Activated naive CD8-positive, alpha-beta T cell treated with anti-CD3 and anti-CD28 coated beads, Interleukin-2, amount 10 ng/mL, durations not matched to agents 7 days and 5 days (primary cell): ENCODE measurements around the gene SPIRE2. TPM values are rescaled to one million over a fixed set of nuclear protein-coding genes. Genes with fewer than 3 reads are reported as not detected.
"Not testable (repeated sequence)": the region's sequence is repeated elsewhere in the genome, so short reads cannot be mapped to it uniquely, and the experiment has no call there.

Experiments used
- ATAC-seq: fragments of 150-1000 bp; cut with Tn5 transposase; one replicate; pipeline ENCODE4 v1.10.0; 2021; ENCODE audit warnings: low read depth, moderate library complexity
- POLR2A ChIA-PET: fragments of 350-600 bp; sonication (Branson Sonifier 250); formaldehyde crosslinking; loops from one replicate; lab custom pipeline; 2021; ENCODE audit warnings: antibody characterized with exemption; lab: Charles Lee
- DNase-seq: peaks from one replicate; pipeline ENCODE4 v3.0.0; 2021
- H3K27ac Mint-ChIP-seq: one replicate; pipeline ENCODE4 v1.8.0; 2022; ENCODE audit warnings: mild to moderate bottlenecking, mixed read lengths
- H3K27me3 Mint-ChIP-seq: one replicate; pipeline ENCODE4 v1.8.0; 2022; ENCODE audit warnings: mild to moderate bottlenecking, moderate library complexity, mixed read lengths
- H3K36me3 Mint-ChIP-seq: one replicate; pipeline ENCODE4 v1.8.0; 2021; ENCODE audit warnings: mild to moderate bottlenecking, mixed read lengths
- H3K4me1 Mint-ChIP-seq: one replicate; pipeline ENCODE4 v1.8.0; 2021; ENCODE audit warnings: mixed read lengths
- H3K4me3 Mint-ChIP-seq: one replicate; pipeline ENCODE4 v1.8.0; 2022; ENCODE audit warnings: mild to moderate bottlenecking, moderate library complexity, mixed read lengths
- H3K9me3 Mint-ChIP-seq: one replicate; pipeline ENCODE4 v1.8.0; 2021; ENCODE audit warnings: mixed read lengths
- total RNA-seq, 2 experiments: library from RNA; stranded (reverse); gene quantifications; one replicate each; pipeline ENCODE4 v1.2.3, GENCODE V29; 2021

Gene SPIRE2
- total RNA-seq, 2 experiments from 2014 or later = 1.5 to 1.8 TPM

DNA sequence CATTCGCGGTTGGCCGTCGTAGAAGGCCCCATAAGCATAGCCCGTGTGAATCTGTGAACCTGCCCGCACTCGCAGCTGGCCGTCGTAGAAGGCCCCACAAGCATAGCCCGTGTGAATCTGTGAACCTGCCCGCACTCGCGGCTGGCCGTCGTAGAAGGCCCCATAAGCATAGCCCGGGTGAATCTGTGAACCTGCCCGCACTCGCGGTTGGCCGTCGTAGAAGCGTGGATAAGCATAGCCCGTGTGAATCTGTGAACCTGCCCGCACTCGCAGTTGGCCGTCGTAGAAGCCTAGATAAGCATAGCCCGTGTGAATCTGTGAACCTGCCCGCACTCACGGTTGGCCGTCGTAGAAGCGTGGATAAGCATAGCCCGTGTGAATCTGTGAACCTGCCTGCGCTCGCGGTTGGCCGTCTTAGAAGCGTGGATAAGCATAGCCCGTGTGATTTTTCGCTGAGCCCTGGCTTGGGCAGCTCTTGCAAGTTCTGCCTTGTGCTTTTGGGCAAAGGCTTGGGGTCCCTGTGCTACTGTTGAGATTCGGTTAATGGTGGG is 6.6 kb downstream of the SPIRE2 start:
- POLR2A ChIA-PET, DNase-seq, H3K4me3 Mint-ChIP-seq, H3K36me3 Mint-ChIP-seq, H3K27ac Mint-ChIP-seq, ATAC-seq: not testable (repeated sequence)
- peaks cover 14% of the 10 kb centered on the region for H3K9me3 Mint-ChIP-seq
- peaks cover 12% of the 10 kb centered on the region for H3K4me1 Mint-ChIP-seq
- peaks cover 28% of the 10 kb centered on the region for H3K27me3 Mint-ChIP-seq

DNA sequence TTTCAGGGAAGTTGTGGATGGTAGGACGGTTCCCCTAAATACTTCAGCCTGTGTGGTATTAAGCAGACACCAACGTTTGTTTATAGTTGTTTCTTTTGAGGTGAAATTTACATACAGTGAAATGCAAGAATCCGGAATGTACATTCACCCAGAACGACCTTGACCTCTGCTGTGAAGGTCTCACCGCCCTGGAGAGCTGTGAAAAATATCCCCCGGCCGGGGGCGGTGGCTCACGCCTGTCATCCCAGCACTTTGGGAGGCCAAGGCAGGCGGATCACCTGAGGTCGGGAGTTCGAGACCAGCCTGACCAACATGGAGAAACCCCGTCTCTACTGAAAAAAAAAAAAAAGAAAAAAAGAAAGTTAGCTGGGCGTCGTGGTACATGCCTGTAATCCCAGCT is 8.2 kb downstream of the SPIRE2 start:
- ATAC-seq, POLR2A ChIA-PET, H3K27ac Mint-ChIP-seq, H3K36me3 Mint-ChIP-seq, H3K4me3 Mint-ChIP-seq, DNase-seq: not testable (repeated sequence)
- H3K9me3 Mint-ChIP-seq = peaks cover 14% of the 10 kb centered on the region
- H3K27me3 Mint-ChIP-seq = peaks cover 23% of the 10 kb centered on the region
- peaks cover 19% of the 10 kb centered on the region for H3K4me1 Mint-ChIP-seq

DNA sequence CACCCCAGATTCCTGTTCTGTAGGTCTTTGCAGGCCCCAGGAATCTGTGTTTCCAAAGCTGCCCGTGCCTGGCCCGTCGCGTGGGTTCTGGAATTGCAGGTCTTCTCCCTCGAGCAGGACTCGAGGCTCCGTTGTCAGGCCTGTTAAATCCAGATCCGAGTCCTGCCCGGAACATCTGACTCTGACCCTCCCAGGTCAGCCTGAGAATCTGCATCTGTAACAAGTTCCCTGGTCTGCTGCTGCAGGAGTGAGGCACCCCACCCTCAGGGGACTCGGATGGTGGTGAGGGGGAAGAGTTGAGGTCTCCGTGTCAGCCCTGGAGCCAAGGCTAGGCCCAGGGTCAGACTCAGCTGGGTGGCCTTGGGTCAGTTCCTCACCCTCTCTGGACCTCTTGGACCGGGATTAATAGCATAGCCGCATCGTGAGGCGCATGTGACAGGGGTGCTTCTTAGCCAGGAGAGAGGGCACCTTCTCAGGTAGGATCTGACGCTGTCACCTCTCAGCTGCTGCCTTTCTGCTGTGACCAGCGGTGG is 8.8 kb downstream of the SPIRE2 start:
- Mint-ChIP-seq H3K9me3 (peaks cover 14% of the 10 kb centered on the region), H3K4me1 (peaks cover 19% of the 10 kb centered on the region), H3K36me3 (no peaks in the 10 kb centered on the region), H3K27me3 (peaks cover 20% of the 10 kb centered on the region), H3K4me3 (peak overlapping the region; percentile 73), H3K27ac (no peak overlapping the region)
- POLR2A ChIA-PET = interaction anchor here (0.6 to 1.0 kb wide), 7 partner anchors 9 to 137 kb away, joined by 3 read pairs; partner anchors contain the start of gene TCF25
- DNase-seq (no peak), ATAC-seq (no peak)

DNA sequence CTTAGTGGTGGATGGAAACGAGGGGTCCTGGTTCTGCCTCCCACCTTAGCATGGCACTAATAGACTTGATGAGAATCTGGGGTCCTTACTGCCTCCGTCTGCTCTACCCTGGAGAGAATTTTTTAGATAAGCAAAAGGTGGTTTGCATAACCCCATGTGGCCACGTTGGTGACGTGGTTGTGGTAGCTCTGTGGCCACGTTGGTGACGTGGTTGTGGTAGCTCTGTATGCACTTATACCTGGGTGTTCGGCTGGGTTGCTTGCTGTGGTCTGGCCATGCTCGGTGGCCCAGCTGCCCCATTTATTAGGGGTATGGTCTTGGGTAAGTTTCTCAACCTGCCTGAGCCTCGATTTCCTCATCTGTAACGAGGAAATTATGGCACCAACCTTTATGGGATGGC is 13.0 kb downstream of the SPIRE2 start:
- peak; percentile 55 for ATAC-seq
- Mint-ChIP-seq H3K27me3 (peaks cover 32% of the 10 kb centered on the region), H3K9me3 (no peaks in the 10 kb centered on the region), H3K4me3 (peak overlapping the region; percentile 54), H3K36me3 (no peaks in the 10 kb centered on the region), H3K27ac (peak overlapping the region; percentile 81), H3K4me1 (peaks cover 29% of the 10 kb centered on the region)
- POLR2A ChIA-PET = interaction anchor here (0.7 to 1.6 kb wide), 3 partner anchors 14 to 32 kb away, joined by 4 to 8 read pairs (median 4); partner anchors contain the start of genes FANCA and TCF25
- DNase-seq = peak; percentile 85

DNA sequence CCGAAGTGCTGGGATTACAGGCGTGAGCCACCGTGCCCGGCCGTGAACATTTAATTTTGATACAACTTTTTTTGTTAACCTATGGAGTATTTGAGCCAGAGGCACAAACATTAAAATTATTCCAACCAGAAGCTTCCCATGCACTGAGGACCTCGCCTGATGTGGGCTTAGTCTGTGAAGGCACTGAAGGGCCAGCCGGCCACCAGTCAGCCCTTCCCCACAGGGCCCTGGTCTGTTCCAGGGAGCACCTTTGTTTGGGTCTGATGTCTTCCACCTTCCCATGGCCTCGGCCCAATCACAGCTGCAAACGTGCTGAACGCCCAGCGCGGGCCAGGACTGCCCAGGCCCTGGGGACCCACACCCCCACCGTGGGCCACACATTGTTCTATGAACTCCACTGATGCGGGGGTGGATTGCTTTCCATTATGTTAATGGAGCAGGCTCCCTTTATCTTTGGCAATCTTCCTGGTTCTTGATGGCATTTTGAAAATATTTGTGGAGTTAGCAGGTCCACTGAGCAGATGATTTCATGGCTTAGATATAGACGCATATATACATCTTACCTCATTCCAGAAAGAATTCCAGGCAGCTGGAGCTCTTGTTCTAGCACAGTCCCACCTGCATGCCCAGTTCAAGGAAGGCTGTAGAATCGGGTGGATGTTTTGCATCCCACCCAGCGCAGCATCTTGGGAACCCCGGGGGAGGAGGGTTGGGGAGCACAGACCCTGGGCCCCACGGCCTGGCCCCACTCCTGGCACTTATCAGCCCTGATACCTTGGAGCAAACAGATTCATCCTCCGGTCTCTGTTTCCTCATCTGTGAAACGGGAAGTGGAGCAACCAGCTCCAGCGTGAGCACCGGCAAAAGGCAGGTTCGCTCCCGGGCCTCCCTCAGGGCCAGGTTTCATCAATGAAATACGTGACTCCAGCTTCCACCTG is 14.5 kb downstream of the SPIRE2 start:
- H3K36me3 Mint-ChIP-seq = no peaks in the 10 kb centered on the region
- no peak overlapping the region for H3K27ac Mint-ChIP-seq
- POLR2A ChIA-PET = interaction anchor here (0.6 to 0.7 kb wide), 2 partner anchors 21 to 744 kb away, joined by 3 to 4 read pairs; no protein-coding TSS in a partner anchor
- H3K4me1 Mint-ChIP-seq = peaks cover 23% of the 10 kb centered on the region
- no peak overlapping the region for H3K4me3 Mint-ChIP-seq
- ATAC-seq (no peak), DNase-seq (no peak)
- no peaks in the 10 kb centered on the region for H3K9me3 Mint-ChIP-seq
- peaks cover 40% of the 10 kb centered on the region for H3K27me3 Mint-ChIP-seq

DNA sequence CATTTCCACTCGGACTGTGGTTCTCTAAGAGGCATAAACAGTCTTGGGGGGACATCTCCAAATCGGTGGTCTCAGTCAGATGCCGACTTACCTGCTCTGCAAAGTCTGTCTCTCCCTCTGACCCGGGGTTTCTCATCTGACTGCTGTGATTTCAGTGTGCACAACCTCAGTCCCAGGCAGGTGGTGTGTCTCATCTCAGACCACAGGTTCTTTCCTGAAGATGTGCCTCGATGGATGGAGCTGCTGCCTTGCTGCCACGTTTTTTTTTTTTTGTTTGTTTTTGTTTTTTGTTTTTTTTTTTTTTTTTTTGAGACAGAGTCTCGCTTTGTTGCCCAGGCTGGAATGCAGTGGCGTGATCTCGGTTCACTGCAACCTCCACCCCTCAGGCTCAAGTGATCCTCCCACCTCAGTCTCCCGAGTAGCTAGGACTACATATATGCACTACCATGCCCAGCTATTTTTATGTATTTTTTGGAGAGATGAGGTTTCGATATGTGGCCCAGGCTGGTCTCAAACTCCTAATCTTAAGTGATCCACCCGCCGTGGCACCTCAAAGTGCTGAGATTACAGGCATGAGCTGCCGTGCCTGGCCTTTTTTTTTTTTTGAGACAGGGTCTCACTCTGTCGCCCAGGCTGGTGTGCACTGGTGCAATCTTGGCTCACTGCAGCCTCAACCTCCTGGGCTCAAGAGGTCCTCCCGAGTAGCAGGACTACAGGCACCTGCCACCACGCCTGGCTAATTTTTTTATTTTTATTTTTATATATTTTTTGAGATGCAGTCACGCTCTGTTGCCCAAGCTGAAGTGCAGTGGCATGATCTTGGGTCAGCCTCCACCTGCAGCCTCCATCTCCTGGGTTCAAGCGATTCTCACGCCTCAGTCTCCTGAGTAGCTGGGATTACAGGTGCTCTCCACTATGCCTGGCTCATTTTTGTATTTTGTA is 15.4 kb downstream of the SPIRE2 start:
- ATAC-seq = no peak
- POLR2A ChIA-PET = interaction anchor here (0.6 to 1.4 kb wide), 2 partner anchors 16 to 745 kb away, joined by 3 read pairs; no protein-coding TSS in a partner anchor
- Mint-ChIP-seq H3K27me3 (peaks cover 40% of the 10 kb centered on the region), H3K36me3 (no peaks in the 10 kb centered on the region), H3K4me1 (peaks cover 18% of the 10 kb centered on the region), H3K9me3 (no peaks in the 10 kb centered on the region), H3K27ac (no peak overlapping the region), H3K4me3 (no peak overlapping the region)
- no peak for DNase-seq

DNA sequence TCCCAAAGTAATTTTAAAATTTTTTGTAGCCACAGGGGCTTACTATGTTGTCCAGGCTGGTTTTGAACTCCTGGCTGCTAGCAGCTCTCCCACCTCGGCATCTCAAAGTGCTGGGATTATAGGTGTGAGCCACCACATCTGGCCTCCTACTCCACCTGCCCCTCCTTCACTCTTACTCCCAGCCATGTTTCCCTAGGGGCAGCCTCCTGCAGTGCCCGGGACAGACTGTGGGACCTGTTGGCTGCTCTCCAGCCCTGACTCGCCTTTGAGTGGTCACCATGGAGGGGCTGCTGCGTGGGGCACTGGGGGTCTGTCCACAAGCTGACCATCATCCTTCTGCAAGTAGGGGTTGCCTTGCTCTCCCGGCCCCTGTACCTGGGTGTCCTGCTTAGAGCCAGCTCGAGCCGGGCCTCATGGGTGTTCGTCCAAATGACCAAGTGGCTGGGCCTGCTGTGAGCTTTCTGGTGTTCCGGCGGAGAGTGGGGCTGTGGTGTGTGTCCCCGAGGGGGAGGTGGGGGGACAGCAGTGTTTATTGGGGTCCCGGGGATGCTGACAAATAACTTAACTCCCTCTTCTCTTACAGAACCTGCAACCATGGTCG is 16.6 kb downstream of the SPIRE2 start:
- Mint-ChIP-seq H3K4me1 (peaks cover 17% of the 10 kb centered on the region), H3K27ac (no peak overlapping the region), H3K36me3 (no peaks in the 10 kb centered on the region), H3K27me3 (peaks cover 32% of the 10 kb centered on the region), H3K4me3 (no peak overlapping the region), H3K9me3 (no peaks in the 10 kb centered on the region)
- ATAC-seq = no peak
- DNase-seq = no peak
- POLR2A ChIA-PET = interaction anchor here (1.4 kb wide), 2 partner anchors 15 to 28 kb away, joined by 3 read pairs; no protein-coding TSS in a partner anchor

DNA sequence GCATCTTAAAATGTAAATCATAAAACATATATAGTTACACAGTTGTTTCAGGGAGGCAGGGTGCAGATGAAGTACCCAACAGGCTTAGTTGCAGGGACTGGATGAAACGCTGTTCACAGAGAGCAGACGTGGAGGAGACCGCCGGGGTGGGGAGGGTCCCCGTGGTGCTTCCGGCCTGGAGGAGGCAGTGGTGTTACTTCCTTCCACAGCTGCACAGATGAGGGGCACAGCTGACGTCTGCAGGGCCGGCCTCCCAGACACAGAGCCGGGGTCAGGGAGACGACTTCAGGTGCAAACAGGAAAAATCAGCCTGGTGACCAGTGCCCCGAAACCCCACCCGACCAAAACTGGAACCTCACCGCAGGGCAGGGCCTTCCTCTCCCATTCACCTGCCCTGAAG is 17.1 kb downstream of the SPIRE2 start:
- Mint-ChIP-seq H3K9me3 (no peaks in the 10 kb centered on the region), H3K27ac (no peak overlapping the region), H3K4me1 (peaks cover 17% of the 10 kb centered on the region), H3K36me3 (no peaks in the 10 kb centered on the region), H3K27me3 (peaks cover 30% of the 10 kb centered on the region), H3K4me3 (peak overlapping the region; percentile 28)
- POLR2A ChIA-PET = interaction anchor here (1.4 kb wide), 2 partner anchors 15 to 28 kb away, joined by 3 read pairs; no protein-coding TSS in a partner anchor
- DNase-seq (no peak), ATAC-seq (peak; percentile 47)

DNA sequence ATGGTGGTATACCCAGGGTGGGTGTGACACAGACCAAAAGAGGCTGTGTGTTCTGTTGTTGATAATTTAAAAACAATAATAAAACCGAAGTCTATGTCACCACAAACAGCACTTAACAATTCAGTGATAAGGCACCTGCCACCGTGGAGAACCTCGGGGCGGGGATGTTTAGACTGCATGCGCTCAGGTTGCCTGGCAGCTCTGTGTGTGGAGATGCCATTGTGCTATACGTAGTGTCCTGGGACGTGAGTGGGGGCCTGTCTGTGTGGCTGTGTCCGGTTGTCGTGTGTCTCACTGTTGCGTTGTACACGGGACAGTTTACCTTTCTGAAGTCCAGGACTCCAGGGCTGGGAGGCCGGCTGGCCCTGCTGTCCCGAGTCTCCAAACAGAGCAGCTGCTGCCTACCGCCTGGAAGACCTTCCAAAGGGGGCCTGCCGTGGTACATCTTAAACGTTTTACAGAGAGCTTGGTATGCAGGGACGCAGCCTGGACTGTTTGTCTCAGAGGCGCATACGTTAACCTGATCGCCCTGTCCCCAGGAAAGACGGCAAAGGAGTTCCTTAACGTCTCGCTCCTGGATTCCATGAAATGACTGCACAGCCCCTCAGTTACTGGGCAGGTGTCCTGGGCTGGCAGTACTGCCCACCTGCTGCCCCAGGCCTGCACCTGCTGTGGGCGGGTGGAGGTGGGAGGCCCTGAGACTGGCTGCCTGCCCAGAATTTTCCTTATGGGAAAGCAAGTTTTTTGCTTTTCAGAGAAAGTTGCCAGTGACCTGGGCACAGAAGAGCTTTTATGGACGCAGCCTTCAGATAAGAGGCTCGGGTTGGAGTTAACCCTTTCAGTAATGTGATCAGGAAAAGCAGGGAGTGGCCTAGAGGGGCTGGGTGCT is 19.0 kb downstream of the SPIRE2 start:
- no peak for DNase-seq
- H3K27me3 Mint-ChIP-seq = peaks cover 26% of the 10 kb centered on the region
- no peaks in the 10 kb centered on the region for H3K36me3 Mint-ChIP-seq
- H3K27ac Mint-ChIP-seq = no peak overlapping the region
- H3K4me3 Mint-ChIP-seq = no peak overlapping the region
- H3K9me3 Mint-ChIP-seq = no peaks in the 10 kb centered on the region
- POLR2A ChIA-PET = interaction anchor here (0.6 kb wide), 1 partner anchor 26 kb away, joined by 3 read pairs; the partner anchor contains the start of gene TCF25
- H3K4me1 Mint-ChIP-seq = peaks cover 10% of the 10 kb centered on the region
- no peak for ATAC-seq

DNA sequence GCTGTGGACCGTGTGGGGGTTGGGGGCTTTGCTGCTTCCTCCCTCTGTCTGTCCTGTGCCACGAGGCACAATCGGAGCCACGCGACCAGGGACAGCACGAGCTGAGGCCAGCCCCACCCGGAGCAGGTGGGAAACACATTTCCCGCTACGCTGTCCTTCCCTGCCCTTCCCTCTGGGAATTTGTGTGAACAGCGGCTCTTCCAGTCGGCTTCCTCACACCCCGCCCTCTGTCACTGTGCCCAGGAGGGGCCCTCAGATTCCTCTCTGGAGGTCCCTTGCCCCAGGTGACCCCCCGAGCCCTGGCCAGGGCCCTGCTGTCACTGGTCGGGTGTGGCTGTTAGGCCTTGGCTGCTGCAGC is 19.6 kb downstream of the SPIRE2 start:
- Mint-ChIP-seq H3K27me3 (peaks cover 24% of the 10 kb centered on the region), H3K36me3 (no peaks in the 10 kb centered on the region), H3K9me3 (no peaks in the 10 kb centered on the region), H3K4me1 (peaks cover 9% of the 10 kb centered on the region), H3K4me3 (no peak overlapping the region), H3K27ac (no peak overlapping the region)
- no peak for DNase-seq
- POLR2A ChIA-PET = no interaction called here
- ATAC-seq = no peak

DNA sequence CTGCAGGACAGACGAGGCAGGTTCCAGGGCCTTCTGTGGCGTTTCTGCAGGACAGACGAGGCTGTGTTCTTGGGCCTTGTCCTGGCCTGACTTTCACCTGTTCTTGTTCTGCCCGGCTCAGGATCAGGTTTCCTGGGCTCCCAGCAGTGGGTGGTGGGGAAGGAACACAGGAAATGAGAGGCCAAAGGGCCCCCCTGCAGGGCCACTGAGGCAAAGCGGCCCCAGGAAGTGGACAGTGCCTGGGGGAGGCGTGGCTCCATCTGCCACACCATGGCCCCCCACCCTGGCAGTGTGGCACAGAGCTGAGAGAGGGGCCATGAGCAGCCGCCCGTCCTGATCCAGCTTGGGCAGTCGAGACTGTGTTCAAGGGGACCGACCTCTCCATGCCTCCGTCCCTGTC is 20.7 kb downstream of the SPIRE2 start:
- DNase-seq = no peak
- peaks cover 26% of the 10 kb centered on the region for H3K27me3 Mint-ChIP-seq
- H3K9me3 Mint-ChIP-seq = no peaks in the 10 kb centered on the region
- H3K4me1 Mint-ChIP-seq = peaks cover 9% of the 10 kb centered on the region
- H3K36me3 Mint-ChIP-seq = no peaks in the 10 kb centered on the region
- ATAC-seq = no peak
- no peak overlapping the region for H3K4me3 Mint-ChIP-seq
- no peak overlapping the region for H3K27ac Mint-ChIP-seq
- POLR2A ChIA-PET = no interaction called here
